ENCODE measurements around the gene HSPA4.
"Not testable (repeated sequence)": the region's sequence is repeated elsewhere in the genome, so short reads cannot be mapped to it uniquely, and the experiment has no call there.

Gene HSPA4

DNA sequence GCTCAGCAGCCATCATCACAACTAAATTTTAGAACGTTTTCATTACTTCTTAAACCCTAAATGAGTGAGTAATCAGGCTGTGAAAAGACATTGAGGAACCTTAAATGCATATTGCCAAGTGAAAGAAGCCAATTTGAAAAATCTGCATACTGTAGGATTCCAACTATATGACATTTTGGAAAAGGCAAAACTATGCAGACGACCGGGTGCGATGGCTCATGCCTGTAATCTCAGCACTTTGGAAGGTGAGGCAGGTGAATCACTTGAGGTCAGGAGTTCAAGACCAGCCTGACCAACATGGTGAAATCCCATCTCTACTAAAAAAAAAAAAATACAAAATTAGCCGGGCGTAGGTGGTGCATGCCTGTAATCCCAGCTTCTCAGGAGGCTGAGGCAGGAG, 33.4 kb downstream of the HSPA4 start:
- H3K27ac ChIP-seq; DNase-seq (ENCODE audit: low read depth, low spot score): not testable (repeated sequence)

DNA sequence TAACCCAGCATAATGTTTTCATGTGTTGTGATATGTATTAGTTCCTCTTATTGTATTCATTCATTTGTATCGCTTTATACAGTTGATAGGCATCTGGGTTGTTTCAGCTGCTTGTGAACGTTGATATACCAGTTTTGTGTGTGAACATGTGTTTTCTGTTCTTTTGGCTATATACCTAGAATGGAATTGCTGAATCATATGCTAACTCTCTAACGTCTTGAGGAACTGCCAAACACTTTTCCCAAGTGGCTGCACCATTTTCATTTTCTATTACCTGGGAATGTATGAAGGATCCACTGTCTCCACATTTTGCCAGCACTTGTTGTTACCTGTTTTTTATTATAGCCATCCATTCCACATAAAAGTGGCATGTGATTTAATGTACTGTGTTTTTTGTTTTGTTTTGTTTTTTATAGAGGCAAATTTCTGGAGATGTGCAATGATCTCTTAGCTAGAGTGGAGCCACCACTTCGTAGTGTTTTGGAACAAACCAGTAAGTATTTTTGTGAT, 34.6 kb downstream of the HSPA4 start:
- no peak overlapping the region for H3K27ac ChIP-seq
- DNase-seq (ENCODE audit: low read depth, low spot score), result no peak

DNA sequence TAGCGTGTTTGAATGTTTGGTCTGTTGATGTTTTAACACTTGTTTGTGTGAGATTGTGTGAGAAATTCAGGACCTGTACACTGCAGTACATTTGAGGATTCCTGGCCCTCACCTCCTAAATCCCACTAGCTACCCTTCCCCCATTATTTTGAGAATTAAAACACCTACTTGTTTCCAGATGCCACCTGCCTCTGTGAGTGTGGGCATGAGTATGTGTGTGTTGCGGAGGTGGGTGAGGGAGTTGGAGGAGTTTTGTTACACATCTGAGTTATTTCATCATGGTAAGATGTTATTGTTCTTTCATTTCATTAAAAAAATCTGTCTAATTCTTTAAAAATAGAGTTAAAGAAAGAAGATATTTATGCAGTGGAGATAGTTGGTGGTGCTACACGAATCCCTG, 36.3 kb downstream of the HSPA4 start:
- no peak for DNase-seq (ENCODE audit: low read depth, low spot score)
- no peak overlapping the region for H3K27ac ChIP-seq

DNA sequence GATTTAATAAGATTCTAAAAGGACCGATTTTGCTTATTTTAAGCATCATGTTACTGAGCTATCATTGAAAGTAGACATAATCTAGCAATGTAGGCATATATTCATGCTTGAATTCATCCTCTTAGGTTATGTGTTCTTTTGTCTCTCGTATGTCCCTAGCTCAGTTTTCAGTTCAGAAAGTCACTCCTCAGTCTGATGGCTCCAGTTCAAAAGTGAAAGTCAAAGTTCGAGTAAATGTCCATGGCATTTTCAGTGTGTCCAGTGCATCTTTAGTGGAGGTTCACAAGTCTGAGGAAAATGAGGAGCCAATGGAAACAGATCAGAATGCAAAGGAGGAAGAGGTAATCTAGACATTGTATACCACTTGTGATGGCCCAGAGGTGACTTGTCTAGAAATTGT, 39.2 kb downstream of the HSPA4 start:
- no peak overlapping the region for H3K27ac ChIP-seq
- no peak for DNase-seq (ENCODE audit: low read depth, low spot score)

DNA sequence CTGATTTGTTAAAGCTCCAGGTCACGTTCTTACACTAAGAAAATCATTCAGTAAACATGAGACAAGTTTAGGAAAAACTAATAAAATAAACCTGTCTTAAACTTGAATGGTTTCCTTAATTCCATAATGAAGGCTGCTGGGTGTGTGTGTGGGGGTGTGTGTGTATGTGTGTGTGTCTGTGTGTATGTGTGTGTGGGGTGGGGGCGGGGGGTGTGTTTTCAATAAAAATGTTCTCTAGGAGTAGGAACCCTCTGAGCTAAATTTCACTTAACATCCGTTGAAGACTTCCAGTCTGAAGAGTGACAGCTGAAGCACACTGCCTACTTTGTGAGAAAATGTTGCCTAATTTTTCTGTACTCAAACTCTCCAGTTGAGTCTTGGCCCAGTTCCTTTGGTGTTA, 54.5 kb downstream of the HSPA4 start:
- no peak for DNase-seq (ENCODE audit: low read depth, low spot score)

DNA sequence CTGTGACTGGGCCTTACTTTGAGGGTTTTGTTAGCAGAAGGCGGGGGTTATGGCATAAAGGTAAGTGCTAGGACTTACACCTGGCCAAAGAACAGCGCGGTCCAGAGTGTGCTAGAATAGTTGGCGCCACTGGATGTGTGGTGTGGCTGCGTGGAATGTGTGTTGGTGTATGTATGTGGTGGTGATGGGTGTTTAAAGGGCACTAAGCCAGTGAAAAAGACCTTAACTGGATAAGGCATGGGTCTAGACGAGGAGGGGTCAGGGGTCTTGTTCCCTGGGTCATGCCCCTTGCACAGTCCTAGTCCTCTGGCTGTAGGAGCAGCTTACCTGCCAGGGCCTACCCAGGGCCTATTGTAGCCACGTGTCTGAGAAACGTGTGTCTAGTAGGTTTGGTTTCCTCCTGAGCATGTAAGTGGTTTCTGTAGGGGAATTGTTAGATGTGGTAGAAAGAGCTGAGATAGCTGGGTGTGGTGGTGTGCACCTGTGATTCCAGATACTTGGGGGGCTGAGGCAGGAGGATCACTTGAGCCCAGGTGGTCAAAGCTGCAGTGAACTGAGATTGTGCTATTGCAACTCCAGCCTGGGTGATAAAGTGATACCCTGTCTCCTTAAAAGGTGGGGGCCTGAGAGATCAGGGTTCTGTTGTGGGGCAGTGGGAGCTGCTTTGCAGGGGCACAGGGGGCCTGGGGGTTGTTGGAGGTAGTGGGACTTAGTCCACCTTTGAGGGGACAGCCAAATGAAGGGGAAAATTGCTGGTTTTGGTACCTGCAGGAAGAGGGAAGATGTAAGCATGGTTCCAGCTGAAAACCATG, 55.2 kb downstream of the HSPA4 start:
- H3K27ac ChIP-seq, result no peak overlapping the region
- no peak for DNase-seq (ENCODE audit: low read depth, low spot score)

More for the DNA sequence above, 54.5 kb downstream of the HSPA4 start:
- no peak overlapping the region for H3K27ac ChIP-seq

DNA sequence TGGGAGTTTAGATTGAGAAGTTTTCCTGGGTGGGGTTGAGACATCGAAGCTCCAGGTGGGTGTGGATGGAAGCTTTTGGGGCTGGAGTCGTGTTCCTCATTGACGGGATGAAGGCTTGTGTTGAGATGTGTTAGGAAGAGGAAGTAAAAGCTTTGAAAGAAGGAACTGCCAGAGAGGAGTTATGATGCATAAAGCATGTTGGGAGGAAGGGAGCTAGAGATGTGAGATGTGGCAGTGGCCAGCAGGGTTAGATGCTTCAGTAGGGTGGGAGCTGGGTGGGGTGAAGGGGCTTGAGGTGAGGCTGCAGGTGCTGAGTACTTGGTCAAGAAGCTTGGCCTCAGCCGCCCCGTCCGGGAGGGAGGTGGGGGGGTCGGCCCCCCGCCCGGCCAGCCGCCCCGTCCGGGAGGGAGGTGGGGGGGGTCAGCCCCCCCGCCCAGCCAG, 56.7 kb downstream of the HSPA4 start:
- DNase-seq (ENCODE audit: low read depth, low spot score), result no peak
- H3K27ac ChIP-seq, result no peak overlapping the region

DNA sequence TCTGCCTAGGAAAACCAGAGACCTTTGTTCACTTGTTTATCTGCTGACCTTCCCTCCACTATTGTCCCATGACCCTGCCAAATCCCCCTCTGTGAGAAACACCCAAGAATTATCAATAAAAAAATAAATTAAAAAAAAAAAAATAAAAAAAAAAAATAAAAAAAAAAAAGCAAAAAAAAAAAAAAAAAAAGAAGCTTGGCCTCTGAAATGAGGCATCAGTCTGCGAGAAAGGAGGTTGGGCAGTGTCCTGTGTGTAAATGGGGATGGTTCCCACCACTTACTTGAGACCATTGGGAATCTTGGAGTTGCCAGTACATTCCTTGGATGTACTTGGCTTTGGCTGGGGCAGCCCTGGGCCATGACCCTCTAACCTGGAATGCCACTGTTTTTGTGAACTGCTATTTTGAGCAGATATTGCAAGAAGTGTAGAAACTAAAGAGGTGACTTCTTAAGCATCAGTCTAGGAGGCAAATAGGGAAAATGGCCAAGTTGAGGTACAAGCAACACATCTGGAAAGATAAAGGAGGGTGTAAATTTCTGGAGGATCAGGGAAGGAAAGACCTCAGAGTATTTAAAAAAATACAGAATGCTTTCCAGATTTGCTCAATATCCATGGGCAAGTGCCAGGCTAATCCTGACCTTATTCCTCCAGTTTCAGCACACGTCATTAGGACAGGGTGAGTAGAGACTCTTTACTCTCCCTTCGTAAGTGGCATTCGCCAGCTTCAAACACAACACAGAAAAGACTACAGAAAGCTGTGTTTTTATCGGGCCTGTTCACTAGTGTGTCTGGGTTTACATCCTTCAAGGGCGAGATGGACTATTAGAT, 58.1 kb downstream of the HSPA4 start:
- no peak for DNase-seq (ENCODE audit: low read depth, low spot score)
- H3K27ac ChIP-seq, result no peak overlapping the region

DNA sequence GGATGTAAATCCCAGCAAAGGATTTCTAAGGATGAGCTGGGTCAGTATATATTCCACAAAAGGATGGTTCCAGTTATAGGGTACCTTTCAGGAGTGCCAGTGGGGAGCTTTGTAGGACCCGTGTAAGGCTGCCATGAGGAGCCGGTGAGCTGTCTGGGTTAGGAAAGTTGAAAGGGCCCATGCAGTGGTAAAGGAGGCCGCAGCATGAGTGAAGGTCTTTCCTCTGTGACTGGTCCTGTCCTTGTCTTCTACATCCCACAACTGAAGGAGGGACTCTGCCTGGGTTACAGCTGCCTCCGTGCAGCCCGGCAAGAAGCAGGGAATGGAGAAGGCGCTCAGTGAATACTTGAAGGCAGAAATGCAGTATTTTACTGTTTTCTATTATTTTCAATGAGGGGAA, 58.9 kb downstream of the HSPA4 start:
- no peak overlapping the region for H3K27ac ChIP-seq
- DNase-seq (ENCODE audit: low read depth, low spot score), result no peak

DNA sequence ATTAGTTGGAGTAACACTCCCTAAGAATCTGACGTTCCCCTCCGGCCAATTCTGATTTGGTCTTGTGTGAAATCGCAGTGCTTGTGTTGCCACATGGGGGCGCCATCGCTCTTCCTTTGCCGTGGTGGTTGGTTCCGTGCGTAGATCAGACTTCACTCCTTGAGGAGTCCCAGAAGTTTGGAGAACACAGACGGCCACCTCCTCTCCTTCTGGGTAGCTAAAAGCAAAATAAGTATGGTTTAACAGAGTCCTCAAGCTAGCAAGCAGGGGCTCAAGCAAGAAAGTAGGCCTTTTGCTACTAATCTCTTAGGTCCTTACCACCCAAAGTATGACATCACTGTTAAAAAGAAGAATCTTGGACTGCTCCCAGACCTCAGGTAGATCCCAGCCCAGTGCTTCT, 59.5 kb downstream of the HSPA4 start:
- peak; percentile 31 for DNase-seq (ENCODE audit: low read depth, low spot score)
- no peak overlapping the region for H3K27ac ChIP-seq

DNA sequence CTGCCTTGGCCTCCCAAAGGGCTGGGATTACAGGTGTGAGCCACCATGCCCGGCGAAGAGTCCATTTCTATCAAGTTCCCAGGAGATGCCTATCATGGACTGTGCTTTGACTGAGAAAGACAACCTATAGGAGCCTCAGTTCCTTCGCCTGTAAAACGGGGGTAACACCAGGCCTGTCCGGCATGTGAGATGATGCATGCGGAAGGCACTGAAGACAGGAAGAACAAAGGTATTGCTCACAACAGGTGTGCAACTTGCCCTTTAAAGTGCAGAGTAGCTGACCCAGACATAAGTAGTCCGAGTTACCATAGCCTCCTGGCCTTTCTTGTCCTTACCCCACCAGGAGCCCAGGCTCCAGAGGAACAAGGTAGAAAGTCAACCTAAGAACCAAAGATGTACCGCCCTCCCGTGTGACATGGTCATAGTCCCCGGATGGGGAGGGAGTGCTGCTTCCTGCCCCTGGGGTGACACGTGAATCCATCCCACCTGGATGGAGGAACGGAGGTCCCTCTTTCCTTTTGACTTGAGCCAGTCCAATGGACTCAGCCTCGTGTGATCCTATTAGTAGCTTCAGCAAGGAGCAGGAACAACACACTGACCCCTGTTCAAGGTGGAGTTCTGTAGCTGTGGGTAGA, 60.3 kb downstream of the HSPA4 start:
- no peak overlapping the region for H3K27ac ChIP-seq
- DNase-seq (ENCODE audit: low read depth, low spot score), result no peak

DNA sequence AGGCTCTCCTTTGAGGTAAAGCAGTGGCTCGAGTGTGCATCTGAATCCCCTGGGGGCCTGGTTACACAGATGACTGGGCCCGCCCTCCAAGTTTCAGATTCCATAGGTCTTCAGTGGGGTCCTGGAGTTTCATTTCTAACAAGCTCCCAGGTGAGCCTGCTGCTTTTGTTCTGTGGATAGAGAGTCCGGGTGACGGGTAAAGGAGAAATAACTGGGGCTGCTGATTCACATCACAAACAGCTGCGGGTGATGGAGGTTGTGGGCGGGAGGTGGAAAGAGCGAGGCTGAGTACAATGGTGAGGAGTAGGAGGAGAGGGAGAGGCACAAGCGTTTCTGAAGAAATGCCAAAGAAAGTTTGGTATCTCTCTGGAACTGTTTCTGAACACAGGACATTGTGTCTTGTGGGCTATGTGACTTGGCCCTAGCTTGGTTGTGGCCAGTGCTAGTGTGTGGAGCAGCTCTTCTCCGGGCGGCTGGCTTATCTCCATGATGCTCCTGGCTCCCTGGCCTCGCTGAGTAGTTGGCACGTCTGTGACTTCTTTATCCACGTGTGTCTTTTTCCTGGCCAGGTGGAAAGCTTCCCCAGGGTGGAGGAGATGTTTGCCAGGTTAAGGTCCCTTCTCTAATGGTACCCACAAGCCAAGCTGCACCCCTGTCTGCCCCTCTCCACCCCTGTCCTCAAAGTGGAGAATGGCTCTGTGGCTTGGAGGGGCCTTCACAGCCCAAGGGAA, 61.7 kb downstream of the HSPA4 start:
- no peak overlapping the region for H3K27ac ChIP-seq
- no peak for DNase-seq (ENCODE audit: low read depth, low spot score)

DNA sequence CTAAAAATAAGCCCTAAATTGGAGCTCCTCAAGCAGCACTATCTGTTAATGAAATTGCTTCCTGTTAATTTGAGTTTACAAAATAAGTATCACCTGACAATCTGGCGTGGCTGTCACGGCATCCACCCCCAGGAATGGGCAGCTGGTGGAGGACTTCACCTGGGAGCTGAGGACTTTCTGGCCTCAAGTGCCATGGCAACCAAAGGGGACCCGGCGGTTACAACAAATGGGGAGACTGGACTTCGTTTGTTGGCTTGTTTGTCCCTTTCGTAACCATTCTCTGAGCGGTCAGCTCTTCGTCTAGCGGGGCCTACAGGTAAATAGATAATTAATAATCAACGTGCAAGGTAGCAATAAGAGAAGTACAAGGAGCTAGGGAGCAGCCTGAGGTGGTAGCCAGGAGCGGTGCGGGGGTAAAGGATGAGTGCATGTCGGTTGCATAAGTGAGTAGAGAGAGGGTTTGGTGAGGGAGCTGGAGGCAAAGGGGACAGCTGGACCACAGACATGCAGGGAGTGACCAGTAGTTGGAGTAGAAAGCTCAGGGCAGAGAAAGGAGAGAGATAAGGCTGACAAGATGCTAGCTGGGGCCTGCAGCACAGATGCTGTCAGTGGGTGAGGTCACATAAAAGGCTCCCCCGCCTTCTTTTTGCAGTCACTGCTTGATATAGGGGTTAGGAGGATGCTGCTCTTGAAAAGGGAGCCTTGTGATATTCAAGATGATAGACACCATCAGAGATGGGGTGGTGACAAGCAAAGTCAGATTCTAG, 62.5 kb downstream of the HSPA4 start:
- no peak for DNase-seq (ENCODE audit: low read depth, low spot score)
- H3K27ac ChIP-seq, result no peak overlapping the region

DNA sequence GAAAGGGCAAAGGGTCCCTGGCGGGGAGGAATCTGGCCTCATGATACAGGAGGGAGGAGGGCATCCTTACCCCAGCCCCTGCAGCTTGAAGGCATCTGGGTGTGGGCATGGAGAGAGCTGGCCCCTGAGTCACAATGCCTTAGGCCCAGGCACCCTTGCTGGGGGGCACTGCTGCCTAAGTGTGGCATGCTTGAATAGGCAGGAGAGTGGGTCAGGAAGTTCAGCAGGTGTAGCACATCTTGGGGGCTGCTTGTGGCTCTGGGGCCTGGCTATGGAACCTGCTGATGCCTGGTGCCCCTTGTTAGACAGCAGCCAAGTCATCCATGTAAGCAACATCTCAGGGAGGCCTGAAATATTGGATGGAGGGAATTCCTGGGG, 63.1 kb downstream of the HSPA4 start:
- no peak overlapping the region for H3K27ac ChIP-seq

DNA sequence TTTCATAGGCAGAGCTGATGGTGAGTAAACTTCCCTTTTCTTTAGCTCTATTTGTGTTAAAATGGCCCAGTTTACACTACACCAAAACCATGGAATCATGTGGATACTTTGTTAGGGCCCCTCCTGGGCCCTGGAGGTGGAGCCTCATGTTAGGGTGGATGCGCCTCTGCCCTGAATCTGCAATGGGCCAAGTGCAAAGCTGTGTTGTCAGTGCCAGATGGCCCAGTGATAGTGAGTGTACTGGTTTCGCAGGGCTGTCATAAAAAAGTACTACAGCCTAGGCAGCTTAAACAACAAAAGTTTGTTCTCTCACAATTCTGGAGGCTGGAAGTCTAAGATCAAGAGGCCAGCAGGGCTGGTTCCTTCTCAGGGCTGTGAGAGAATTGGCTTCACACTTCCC, 64.8 kb downstream of the HSPA4 start:
- no peak for DNase-seq (ENCODE audit: low read depth, low spot score)
- H3K27ac ChIP-seq, result no peak overlapping the region

More for the DNA sequence above, 63.1 kb downstream of the HSPA4 start:
- DNase-seq (ENCODE audit: low read depth, low spot score), result no peak

DNA sequence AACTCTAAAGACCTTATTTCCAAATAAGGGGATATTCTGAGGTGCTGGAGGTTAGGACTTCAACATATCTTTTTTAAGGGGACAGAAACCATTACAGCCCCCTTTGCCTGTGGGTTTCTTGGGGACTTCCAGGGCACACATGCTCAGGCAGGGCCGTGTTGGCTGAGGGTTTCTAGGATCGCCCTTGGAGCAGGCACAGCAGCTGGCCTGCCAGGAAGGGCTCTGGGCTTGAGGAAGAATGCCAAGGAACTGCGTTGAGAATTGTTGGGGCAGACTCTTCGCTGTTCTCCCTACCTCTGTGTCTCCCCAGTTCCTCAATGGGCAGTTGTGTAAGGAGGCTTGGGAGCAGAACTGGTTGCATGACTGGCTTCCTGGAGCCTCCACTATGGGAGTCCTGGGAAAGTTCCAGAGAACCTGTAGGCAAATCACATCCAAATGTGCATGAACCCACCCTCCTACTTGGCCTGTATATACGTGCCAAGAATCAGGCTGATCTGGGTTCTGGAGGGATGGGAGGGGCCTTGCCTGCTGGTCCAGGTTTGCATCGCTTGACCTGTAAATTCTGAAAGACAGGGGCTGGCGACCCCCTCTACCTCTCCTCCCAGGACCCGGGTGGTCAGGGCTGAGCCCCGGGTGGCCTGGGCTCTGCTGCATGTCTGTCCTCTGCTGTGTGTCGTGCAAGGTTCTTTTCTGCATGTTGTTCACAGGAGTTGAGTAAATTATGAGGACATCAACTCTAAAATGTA, 65.5 kb downstream of the HSPA4 start:
- no peak for DNase-seq (ENCODE audit: low read depth, low spot score)

DNA sequence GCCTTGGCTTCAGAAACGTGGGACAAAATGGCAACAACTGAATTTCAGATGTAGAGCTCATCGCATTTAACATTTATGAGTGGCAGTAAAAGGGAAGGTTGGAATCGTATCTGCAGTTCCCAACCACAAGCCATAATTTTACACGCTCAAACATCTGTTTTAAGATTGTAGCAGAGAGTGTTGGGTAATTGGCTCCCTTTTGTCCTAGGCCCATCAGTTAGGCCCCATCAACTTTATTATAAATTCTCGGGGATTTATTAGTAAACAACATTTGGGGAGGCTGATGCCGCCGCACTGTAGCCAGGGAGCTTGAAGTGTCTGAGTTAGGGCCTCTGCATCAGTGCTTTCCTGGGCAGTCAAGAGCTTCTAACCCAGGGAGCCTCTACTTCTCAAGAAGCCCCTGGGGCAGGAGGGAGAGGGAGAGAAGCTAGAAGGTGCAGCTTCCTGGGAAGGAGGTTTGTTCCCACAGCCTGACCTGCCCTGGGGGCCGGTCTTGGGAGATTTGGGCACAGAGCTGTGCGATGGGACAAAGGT, 66.2 kb downstream of the HSPA4 start:
- DNase-seq (ENCODE audit: low read depth, low spot score), result no peak
- no peak overlapping the region for H3K27ac ChIP-seq

More for the DNA sequence above, 65.5 kb downstream of the HSPA4 start:
- H3K27ac ChIP-seq, result no peak overlapping the region

DNA sequence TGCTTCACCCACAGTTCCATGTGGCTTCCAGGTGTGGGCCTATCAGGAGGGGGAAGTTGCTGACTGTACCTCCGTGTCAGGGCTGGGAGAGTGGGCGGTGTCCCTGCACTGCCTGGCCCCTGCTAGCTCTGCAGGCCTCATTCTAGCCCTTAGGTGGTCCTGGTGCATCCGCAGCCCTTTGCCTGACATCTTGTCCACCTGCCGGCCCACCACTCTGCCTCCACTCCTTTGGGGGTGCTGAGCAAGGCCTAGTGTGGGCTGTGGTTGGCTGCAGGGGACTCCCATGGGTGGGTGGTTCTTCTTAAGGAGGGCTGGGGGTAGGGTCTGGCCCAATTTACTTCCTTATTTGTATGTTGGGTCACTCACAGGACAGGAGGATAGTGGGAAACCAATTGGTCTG, 66.9 kb downstream of the HSPA4 start:
- DNase-seq (ENCODE audit: low read depth, low spot score), result no peak
- no peak overlapping the region for H3K27ac ChIP-seq
